ENCODE data around the gene SELENBP1.

Gene SELENBP1

DNA sequence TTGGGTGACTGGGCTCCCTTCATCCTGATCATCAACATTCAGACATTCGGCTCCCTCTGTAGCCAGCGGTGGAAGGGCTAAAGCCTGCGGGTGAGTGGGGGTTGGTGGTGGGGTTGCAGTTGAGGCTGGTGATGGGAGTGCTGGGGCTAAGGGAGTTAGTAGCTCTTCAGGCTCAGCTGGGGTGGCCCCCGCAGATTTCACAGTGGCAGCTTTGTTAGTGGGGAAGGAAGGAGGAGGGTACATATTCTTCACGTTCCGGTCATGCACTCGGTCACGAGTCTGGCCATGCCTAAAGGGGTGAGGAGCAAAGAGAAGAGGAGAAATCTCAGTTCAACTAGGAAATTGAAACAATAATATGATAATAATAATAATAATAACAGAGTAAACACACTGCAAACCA, 33.7 kb upstream of the SELENBP1 start:
- TF ChIP-seq CTCF (IDR thresholded peaks at IDR 0.05; ENCODE audit: insufficient read depth, low read depth, low read length, missing control alignments) = no peak
- no peak for DNase-seq (ENCODE audit: low read depth)
- H3K4me3 ChIP-seq (ENCODE audit: low read depth, low read length) = no peak overlapping the region

- TF ChIP-seq CTCF (IDR thresholded peaks at IDR 0.05; ENCODE audit: insufficient read depth, low read depth, low read length, missing control alignments) = no peak
- DNase-seq (ENCODE audit: low read depth) = no peak
- H3K4me3 ChIP-seq (ENCODE audit: low read depth, low read length) = no peak overlapping the region
Observed at GRCh38 chr1:151405187-151405951, 32.9 kb upstream of the SELENBP1 start.

- no peak for TF ChIP-seq CTCF (IDR thresholded peaks at IDR 0.05; ENCODE audit: insufficient read depth, low read depth, low read length, missing control alignments)
- no peak for DNase-seq (ENCODE audit: low read depth)
- no peak overlapping the region for H3K4me3 ChIP-seq (ENCODE audit: low read depth, low read length)
Observed at GRCh38 chr1:151403612-151404011, 31.1 kb upstream of the SELENBP1 start.

DNA sequence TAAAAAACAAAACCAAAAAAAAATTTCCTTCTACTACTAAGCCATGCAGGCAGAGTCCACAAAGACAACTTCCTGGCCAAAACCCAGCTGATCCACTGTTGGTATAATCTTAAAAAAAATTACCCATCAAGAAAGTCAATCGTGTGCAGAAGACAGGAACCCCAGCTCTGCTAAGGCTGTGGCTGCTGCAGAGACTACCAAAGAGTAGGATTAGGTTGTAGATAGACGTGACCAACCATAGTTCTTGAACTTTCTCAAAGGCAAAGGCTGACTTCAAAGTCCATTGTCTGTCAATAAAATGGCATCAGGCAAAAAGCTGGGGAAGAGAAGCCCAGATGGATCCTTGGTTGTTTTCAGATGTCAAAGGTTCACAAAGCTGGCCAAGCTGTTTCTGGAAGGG, 30.3 kb upstream of the SELENBP1 start:
- no peak overlapping the region for H3K4me3 ChIP-seq (ENCODE audit: low read depth, low read length)
- no peak for DNase-seq (ENCODE audit: low read depth)

GRCh38 chr1:151401860-151402259, 29.4 kb upstream of the SELENBP1 start:
- DNase-seq (ENCODE audit: low read depth) = no peak
- no peak overlapping the region for H3K4me3 ChIP-seq (ENCODE audit: low read depth, low read length)
- no peak for TF ChIP-seq CTCF (IDR thresholded peaks at IDR 0.05; ENCODE audit: insufficient read depth, low read depth, low read length, missing control alignments)

More for the DNA sequence above, 30.3 kb upstream of the SELENBP1 start:
- no peak for TF ChIP-seq CTCF (IDR thresholded peaks at IDR 0.05; ENCODE audit: insufficient read depth, low read depth, low read length, missing control alignments)

- TF ChIP-seq CTCF (IDR thresholded peaks at IDR 0.05; ENCODE audit: insufficient read depth, low read depth, low read length, missing control alignments) = no peak
- no peak overlapping the region for H3K4me3 ChIP-seq (ENCODE audit: low read depth, low read length)
Observed at GRCh38 chr1:151401125-151401788, 28.8 kb upstream of the SELENBP1 start.

More at GRCh38 chr1:151401125-151401788, 28.8 kb upstream of the SELENBP1 start:
- no peak for DNase-seq (ENCODE audit: low read depth)
